ENCODE results near the gene SMYD2.

DNA sequence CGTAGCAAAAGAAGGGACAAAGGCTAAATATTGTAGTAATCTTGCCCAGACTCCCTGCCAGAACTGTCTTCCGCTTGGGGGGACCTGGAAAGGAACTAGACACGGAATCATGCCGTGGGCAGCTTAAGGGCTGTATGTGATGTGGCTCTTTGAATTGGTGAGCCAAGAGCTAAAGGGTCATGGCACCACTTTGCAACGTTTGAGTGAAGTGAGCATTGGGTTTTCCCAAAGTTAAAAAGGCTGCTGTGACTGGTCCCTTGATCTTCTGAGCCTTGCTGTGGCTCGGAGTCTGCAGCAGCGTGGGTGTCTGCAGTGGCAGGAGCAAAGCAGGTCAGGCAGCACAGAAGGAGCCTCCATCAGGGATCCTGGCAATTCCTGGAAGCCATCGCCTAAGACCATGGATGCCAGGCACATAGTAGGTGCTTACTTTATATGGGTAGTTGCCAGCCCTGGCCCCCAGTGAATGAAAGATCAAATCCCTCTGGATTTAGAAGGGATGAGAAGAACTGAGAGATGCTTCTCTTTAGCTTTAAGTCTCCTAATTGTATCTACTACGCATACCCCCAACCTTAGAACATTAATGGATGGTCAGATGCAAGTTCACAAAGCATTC is 1.8 kb downstream of the SMYD2 start:
- TF ChIP-seq, protein P1, sequence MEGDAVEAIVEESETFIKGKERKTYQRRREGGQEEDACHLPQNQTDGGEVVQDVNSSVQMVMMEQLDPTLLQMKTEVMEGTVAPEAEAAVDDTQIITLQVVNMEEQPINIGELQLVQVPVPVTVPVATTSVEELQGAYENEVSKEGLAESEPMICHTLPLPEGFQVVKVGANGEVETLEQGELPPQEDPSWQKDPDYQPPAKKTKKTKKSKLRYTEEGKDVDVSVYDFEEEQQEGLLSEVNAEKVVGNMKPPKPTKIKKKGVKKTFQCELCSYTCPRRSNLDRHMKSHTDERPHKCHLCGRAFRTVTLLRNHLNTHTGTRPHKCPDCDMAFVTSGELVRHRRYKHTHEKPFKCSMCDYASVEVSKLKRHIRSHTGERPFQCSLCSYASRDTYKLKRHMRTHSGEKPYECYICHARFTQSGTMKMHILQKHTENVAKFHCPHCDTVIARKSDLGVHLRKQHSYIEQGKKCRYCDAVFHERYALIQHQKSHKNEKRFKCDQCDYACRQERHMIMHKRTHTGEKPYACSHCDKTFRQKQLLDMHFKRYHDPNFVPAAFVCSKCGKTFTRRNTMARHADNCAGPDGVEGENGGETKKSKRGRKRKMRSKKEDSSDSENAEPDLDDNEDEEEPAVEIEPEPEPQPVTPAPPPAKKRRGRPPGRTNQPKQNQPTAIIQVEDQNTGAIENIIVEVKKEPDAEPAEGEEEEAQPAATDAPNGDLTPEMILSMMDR (conservative IDR thresholded peaks at IDR 0.05 in 1 of 2, IDR thresholded peaks at IDR 0.05 in 1 of 2; ENCODE audit: low read depth in 1 of 2, low read length in 2 of 2) = no peak
- TF ChIP-seq EZH2 (IDR thresholded peaks at IDR 0.05; ENCODE audit: low read length, missing control alignments) = no peak
